HepG2 (cell line): ENCODE measurements around the gene PGC. TPM values are rescaled to one million over a fixed set of nuclear protein-coding genes. Genes with fewer than 3 reads are reported as not detected.

Experiments
- BORCS8-MEF2B ChIP-seq: sonication (generic); formaldehyde crosslinking; IDR thresholded peaks from 2 replicates; pipeline ENCODE4 v1.8.0; 2022; ENCODE audit warnings: mild to moderate bottlenecking, missing genetic modification reagents
- ESRRA ChIP-seq: sonication (generic); formaldehyde crosslinking; IDR thresholded peaks from 2 replicates; pipeline ENCODE4 v1.5.1; 2020; ENCODE audit warnings: mild to moderate bottlenecking, low read depth, missing genetic modification reagents
- ETV5 ChIP-seq: IDR thresholded peaks from 2 replicates; pipeline ENCODE4 v1.6.1; 2018; ENCODE audit warnings: missing biosample characterization, missing genetic modification reagents, inconsistent platforms, borderline replicate concordance
- FOXK1 ChIP-seq: sonication (generic); formaldehyde crosslinking; IDR thresholded peaks from 2 replicates; pipeline ENCODE4 v1.4.0; 2020; ENCODE audit warnings: low read depth, missing genetic modification reagents, borderline replicate concordance
- KAT2B ChIP-seq: fragments of 150-350 bp; IDR thresholded peaks from 2 replicates; pipeline ENCODE4 v1.6.1; 2014; ENCODE audit warnings: low read depth, low read length, borderline replicate concordance
- NFKBIZ ChIP-seq: IDR thresholded peaks from 2 replicates; pipeline ENCODE4 v1.6.1; 2018; ENCODE audit warnings: missing genetic modification reagents, missing compliant biosample characterization
- POLR2AphosphoS2 ChIP-seq: IDR thresholded peaks from 2 replicates; pipeline ENCODE4 v1.6.1; 2011; ENCODE audit warnings: low read depth, low read length, improper control_type of control experiment
- ZFYVE20 ChIP-seq: sonication (generic); formaldehyde crosslinking; IDR thresholded peaks from 2 replicates; pipeline ENCODE4 v1.8.0; 2023; ENCODE audit warnings: low read depth, mild to moderate bottlenecking, moderate library complexity, missing genetic modification reagents, borderline replicate concordance
- ZNF484 ChIP-seq: sonication (generic); formaldehyde crosslinking; IDR thresholded peaks from 2 replicates; pipeline ENCODE4 v1.5.1; 2020; ENCODE audit warnings: mild to moderate bottlenecking, low read depth, missing genetic modification reagents, borderline replicate concordance
- ZNF543 ChIP-seq: sonication (generic); formaldehyde crosslinking; IDR thresholded peaks from 2 replicates; pipeline ENCODE4 v1.4.0; 2020; ENCODE audit warnings: mild to moderate bottlenecking, missing genetic modification reagents
- ZNF572 ChIP-seq: sonication (generic); formaldehyde crosslinking; IDR thresholded peaks from 2 replicates; pipeline ENCODE4 v1.5.1; 2020; ENCODE audit warnings: mild to moderate bottlenecking, missing genetic modification reagents
- ZNF713 ChIP-seq: sonication (generic); formaldehyde crosslinking; IDR thresholded peaks from 2 replicates; pipeline ENCODE4 v1.4.0; 2020; ENCODE audit warnings: mild to moderate bottlenecking, missing genetic modification reagents
- ZNF720 ChIP-seq: sonication (generic); formaldehyde crosslinking; IDR thresholded peaks from 2 replicates; pipeline ENCODE4 v1.4.0; 2020; ENCODE audit warnings: missing genetic modification reagents
- polyA plus RNA-seq, 8 experiments: library from polyadenylated mRNA; depleted of rRNA in 3 of 8; stranded (reverse) in 7 of 8; unstranded in 1 of 8; fragments of >200 nt; fragmentation: Illumina TruSeq in 4 of 8; extraction: Trizol in 4 of 8; gene quantifications; 2 replicates each; pipeline versions ENCODE4 v1.2.1 to v1.2.3, GENCODE V29; 2011 to 2016; ENCODE audit warnings: low read depth in 4 of 8, missing spikeins in 1 of 8, mixed read lengths in 1 of 8; ENCODE audit not compliant: insufficient read depth in 1 of 8
- total RNA-seq, 5 experiments: library from RNA; depleted of rRNA; stranded (reverse); fragments of >200 nt; fragmentation: Illumina TruSeq; extraction: Trizol; gene quantifications; 2 replicates each; pipeline ENCODE4 v1.2.3, GENCODE V29; 2016; ENCODE audit warnings: low read depth in 1 of 5
- TF ChIP-seq, protein P1 (sequence below): sonication (generic); formaldehyde crosslinking; IDR thresholded peaks from 2 replicates; pipeline ENCODE4 v1.4.0; 2020; ENCODE audit warnings: missing genetic modification reagents
- TF ChIP-seq, protein P2 (sequence below): sonication (generic); formaldehyde crosslinking; conservative IDR thresholded peaks from 2 replicates; pipeline ENCODE4 v1.4.0; 2020; ENCODE audit warnings: missing genetic modification reagents
- TF ChIP-seq, protein P3 (sequence below): sonication (generic); formaldehyde crosslinking; conservative IDR thresholded peaks from 2 replicates; pipeline ENCODE4 v1.8.0; 2022; ENCODE audit warnings: missing genetic modification reagents
- TF ChIP-seq, protein P4 (sequence below): IDR thresholded peaks from 2 replicates; pipeline ENCODE4 v1.6.1; 2016; ENCODE audit warnings: missing genetic modification reagents, missing compliant biosample characterization
- TF ChIP-seq, protein P5 (sequence below), 2 experiments: sonication (generic) in 1 of 2; formaldehyde crosslinking in 1 of 2; IDR thresholded peaks; 2 replicates each; pipeline versions ENCODE4 v1.4.0 to v1.6.1; 2016 to 2020; ENCODE audit warnings: borderline replicate concordance in 1 of 2, low read depth in 1 of 2, mild to moderate bottlenecking in 1 of 2, missing genetic modification reagents in 1 of 2

The PGC gene
- total and polyA plus RNA-seq, 2 of the 13 experiments (the other 11 are each of a cell fraction or from before 2014, with no cell fraction given) = 426 to 502 TPM

DNA sequence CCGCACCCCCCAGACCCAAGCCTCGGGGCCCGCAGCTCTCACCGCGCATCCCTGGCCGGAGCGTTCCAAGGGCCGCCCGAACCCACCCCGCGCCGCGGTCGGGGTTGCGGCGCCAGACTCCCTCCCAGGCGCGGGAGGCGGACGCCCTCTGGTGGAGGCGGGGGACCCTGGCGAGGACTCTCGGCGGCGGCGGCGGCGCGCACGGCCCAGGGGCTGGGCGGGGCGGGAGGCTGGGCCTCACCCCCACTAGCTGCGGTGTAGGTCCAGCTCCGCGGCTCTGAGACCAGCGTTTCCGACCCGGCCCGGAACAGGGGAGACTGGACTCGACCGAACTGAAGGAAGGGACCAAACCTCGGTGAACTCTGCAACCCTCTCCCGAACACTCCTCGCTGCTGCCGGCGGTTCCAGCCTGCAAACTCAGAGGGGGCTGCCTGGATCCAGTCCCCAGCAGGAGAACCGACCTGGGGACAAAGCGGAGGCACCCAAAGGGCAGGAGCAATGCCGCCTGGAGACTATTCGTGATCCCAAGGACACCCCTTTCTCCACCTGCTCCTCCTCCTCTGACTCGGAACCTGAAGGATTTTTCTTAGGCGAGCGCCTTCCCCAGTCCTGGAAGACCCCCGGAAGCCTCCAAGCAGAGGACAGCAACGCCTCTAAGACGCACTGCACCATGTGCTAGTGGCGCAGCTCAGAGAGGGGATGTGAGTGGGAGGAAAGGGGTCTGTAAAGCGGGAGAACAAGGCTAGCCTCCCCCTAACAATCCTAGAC is 39.4 kb upstream of the PGC start (continued):
- TF ChIP-seq, protein P1, sequence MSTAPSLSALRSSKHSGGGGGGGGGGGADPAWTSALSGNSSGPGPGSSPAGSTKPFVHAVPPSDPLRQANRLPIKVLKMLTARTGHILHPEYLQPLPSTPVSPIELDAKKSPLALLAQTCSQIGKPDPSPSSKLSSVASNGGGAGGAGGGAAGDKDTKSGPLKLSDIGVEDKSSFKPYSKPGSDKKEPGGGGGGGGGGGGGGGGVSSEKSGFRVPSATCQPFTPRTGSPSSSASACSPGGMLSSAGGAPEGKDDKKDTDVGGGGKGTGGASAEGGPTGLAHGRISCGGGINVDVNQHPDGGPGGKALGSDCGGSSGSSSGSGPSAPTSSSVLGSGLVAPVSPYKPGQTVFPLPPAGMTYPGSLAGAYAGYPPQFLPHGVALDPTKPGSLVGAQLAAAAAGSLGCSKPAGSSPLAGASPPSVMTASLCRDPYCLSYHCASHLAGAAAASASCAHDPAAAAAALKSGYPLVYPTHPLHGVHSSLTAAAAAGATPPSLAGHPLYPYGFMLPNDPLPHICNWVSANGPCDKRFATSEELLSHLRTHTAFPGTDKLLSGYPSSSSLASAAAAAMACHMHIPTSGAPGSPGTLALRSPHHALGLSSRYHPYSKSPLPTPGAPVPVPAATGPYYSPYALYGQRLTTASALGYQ (CRISPR knock-in tag) = peak; percentile 49; the same call in 1 of the 2 replicates
- TF ChIP-seq ZNF720 (no peak), POLR2AphosphoS2 (no peak), KAT2B (no peak), ETV5 (CRISPR knock-in tag) (no peak; the same call in 1 of the 2 replicates), ZFYVE20 (CRISPR knock-in tag) (no peak; the same call in 1 of the 2 replicates), ZNF713 (no peak), ESRRA (peak; percentile 63; the same call in 1 of the 2 replicates), ZNF484 (CRISPR knock-in tag) (no peak), BORCS8-MEF2B (peak; percentile 61; the same call in 1 of the 2 replicates), NFKBIZ (CRISPR knock-in tag) (no peak), FOXK1 (CRISPR knock-in tag) (no peak; the same call in 1 of the 2 replicates), ZNF572 (CRISPR knock-in tag) (peak; percentile 79), ZNF543 (CRISPR knock-in tag) (peak; percentile 56; the same call in 1 of the 2 replicates)
- TF ChIP-seq, protein P2, sequence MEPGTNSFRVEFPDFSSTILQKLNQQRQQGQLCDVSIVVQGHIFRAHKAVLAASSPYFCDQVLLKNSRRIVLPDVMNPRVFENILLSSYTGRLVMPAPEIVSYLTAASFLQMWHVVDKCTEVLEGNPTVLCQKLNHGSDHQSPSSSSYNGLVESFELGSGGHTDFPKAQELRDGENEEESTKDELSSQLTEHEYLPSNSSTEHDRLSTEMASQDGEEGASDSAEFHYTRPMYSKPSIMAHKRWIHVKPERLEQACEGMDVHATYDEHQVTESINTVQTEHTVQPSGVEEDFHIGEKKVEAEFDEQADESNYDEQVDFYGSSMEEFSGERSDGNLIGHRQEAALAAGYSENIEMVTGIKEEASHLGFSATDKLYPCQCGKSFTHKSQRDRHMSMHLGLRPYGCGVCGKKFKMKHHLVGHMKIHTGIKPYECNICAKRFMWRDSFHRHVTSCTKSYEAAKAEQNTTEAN (CRISPR knock-in tag) = 0 out of 2 replicates have a peak, but pooled peaks have one; percentile 39
- TF ChIP-seq, protein P3, sequence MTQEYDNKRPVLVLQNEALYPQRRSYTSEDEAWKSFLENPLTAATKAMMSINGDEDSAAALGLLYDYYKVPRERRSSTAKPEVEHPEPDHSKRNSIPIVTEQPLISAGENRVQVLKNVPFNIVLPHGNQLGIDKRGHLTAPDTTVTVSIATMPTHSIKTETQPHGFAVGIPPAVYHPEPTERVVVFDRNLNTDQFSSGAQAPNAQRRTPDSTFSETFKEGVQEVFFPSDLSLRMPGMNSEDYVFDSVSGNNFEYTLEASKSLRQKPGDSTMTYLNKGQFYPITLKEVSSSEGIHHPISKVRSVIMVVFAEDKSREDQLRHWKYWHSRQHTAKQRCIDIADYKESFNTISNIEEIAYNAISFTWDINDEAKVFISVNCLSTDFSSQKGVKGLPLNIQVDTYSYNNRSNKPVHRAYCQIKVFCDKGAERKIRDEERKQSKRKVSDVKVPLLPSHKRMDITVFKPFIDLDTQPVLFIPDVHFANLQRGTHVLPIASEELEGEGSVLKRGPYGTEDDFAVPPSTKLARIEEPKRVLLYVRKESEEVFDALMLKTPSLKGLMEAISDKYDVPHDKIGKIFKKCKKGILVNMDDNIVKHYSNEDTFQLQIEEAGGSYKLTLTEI (CRISPR knock-in tag) = no peak
- TF ChIP-seq, protein P4, sequence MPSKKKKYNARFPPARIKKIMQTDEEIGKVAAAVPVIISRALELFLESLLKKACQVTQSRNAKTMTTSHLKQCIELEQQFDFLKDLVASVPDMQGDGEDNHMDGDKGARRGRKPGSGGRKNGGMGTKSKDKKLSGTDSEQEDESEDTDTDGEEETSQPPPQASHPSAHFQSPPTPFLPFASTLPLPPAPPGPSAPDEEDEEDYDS (CRISPR knock-in tag) = no peak
- TF ChIP-seq, protein P5, sequence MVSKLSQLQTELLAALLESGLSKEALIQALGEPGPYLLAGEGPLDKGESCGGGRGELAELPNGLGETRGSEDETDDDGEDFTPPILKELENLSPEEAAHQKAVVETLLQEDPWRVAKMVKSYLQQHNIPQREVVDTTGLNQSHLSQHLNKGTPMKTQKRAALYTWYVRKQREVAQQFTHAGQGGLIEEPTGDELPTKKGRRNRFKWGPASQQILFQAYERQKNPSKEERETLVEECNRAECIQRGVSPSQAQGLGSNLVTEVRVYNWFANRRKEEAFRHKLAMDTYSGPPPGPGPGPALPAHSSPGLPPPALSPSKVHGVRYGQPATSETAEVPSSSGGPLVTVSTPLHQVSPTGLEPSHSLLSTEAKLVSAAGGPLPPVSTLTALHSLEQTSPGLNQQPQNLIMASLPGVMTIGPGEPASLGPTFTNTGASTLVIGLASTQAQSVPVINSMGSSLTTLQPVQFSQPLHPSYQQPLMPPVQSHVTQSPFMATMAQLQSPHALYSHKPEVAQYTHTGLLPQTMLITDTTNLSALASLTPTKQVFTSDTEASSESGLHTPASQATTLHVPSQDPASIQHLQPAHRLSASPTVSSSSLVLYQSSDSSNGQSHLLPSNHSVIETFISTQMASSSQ (IDR thresholded peaks at IDR 0.05; ENCODE audit: low read depth) = no peak
- TF ChIP-seq, protein P5 (CRISPR knock-in tag; IDR thresholded peaks at IDR 0.05; ENCODE audit: borderline replicate concordance) = peak; percentile 32; the same call in 1 of the 2 replicates
